Erythroblast (primary cell): Measurements from ENCODE around the gene NUP93.

ENCODE experiments used
- GATA1 ChIP-seq: IDR thresholded peaks from 2 replicates; pipeline ENCODE4 v1.6.1; 2011; ENCODE audit warnings: low read depth, mild to moderate bottlenecking, control low read depth, low read length, moderate library complexity
- POLR2A ChIP-seq: IDR thresholded peaks from 2 replicates; pipeline ENCODE4 v1.6.1; 2011; ENCODE audit warnings: mild to moderate bottlenecking, low read length

DNA sequence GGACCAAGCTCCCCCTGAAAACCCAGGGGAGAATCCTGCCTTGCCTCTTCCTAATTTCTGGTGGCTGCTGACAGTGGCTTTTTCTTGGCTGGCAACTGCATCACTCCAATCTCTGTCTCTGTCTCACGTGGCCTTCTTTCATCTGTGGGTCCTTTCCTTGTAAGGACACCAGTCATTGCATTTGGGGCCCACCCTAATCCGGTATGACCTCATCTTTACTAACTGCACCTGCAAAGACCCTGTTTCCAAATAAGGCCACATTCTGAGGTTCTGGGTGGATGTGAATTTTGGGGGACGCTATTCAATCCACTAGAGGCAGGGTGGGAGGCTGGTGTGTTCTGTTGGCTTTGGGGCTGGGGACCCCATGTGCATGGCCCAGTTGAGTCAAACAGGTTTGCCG lies 146.1 kb downstream of the NUP93 start:
- TF ChIP-seq POLR2A = no peak
- no peak for TF ChIP-seq GATA1
